ENCODE data around the gene MPHOSPH8.
"Not testable (repeated sequence)": the region's sequence is repeated elsewhere in the genome, so short reads cannot be mapped to it uniquely, and the experiment has no call there.

The MPHOSPH8 gene

DNA sequence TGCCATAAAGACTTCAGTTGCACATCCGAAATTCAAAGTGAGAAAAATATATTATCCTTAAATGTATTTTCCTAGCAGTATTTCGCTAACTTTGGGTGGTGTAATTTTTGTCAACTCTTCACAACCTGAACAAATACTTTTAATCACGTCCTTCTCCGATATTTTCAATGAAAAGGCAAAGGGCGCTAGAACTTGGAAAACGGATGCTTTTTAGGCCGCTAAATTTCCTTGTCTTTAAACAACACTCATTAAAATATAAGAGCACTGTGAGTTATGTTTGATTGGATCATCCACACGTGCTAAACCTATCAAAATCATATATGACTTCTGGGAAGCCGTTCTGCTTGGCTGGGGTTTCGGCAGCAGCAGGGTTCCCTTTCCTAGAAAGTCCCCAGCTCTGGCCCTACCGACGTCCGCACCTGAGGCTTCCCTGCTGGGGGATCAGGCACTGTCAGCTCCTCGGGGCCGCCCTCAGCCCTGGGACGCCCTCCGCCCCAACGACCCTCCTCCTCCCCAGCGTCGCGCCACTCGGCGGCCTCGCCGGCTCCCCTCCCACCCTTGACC lies 462 bp upstream of the MPHOSPH8 start:
- DNase-seq: no peak

DNA sequence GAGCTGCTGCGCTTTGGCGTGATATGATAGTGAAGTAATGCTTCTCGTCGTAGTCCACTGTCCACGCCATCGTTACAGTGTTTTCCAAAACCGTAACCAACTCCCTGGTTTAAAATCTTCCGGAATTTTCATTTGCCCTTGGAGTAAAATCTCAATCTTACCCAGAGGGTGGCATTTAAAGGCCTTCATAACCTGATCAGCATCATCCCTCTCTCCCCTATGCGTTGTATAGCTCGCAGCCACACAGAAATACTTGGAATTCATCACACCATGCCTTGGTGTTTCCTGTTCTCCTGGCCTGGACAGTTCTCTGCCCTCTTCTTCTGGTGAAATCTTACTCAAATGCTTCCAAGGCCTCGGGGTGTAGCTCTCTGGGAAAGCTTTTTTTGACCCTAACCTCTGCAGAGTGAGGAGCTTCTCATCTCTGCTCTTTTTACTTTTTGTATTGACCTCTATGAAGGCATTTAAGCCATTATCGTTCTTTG lies 839 bp downstream of the MPHOSPH8 start:
- DNase-seq: peak; percentile 40

DNA sequence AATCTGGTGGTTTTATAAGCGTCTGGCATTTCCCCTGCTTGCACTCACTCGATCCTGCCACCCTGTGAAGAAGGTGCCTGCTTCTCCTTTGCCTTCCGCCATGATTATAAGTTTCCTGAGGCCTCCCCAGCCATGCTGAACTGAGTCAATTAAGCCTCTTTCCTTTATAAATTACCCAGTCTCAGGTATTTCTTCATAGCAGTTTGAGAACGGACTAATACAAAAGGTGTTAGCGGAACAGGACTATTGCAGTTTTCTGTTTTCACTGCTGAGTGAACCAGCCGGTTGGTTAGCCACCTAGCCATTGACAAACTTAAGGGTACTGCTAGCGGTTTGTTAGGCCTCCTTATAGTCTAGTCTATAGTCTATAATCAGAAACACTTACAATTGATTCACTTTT lies 2.5 kb downstream of the MPHOSPH8 start:
- not testable (repeated sequence) for DNase-seq

DNA sequence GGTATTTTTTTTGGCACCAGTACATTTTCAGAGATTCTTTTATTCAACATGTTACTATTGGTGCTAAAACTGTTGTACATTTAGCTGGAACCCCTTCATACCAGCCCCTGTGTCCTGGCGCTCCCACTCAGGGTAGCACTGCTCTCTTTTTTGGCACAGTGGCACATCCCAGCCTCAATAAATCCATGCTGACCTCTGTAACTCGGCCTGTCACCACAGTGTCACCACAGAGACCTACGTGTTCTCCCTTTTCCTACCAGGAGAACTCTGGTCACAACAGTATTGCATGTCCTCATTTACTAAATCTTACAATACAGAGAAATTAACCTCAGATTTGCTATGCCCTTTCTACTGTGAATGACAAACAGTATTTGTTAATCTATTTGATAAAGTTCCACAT lies 10.2 kb downstream of the MPHOSPH8 start:
- no peak for DNase-seq

DNA sequence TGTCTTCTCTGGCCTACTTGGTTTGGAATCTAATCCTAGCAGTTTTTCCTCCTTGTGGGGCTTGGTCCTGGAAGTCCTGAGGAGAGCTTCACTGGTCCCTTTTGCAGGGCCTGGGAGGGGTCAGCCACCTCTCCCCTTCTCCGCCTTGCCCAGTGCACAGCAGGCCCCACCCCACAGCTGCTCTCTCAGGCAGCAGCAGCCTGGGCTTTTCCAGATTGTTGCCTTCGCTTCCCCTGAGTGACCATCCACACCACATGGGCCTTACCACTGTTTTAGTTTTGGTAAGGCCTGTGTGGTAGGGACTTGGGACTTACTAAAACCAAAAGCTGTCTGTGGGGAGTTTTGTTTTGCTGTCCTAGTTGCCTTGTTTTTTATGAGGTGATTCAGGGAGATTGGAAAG lies 11.5 kb downstream of the MPHOSPH8 start:
- DNase-seq: no peak

DNA sequence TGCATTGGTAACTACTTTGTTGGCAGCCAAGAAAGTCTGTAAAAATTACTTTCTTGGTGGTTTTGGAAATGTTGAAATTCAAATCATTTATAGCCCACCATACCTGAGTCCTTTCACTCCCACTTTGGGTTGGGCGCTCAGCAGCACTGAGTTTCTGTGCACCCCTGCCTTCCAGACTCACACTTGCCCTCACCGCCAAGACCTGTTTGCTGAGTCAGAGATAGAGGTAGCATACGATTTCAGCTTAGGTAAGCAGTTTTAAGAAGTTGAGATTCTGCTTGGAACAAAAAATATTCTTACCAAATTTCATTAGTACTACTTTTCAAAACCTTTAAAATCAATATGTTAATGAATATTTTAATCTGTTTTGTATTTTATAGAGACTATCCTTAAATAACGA lies 12.6 kb downstream of the MPHOSPH8 start:
- DNase-seq: no peak

DNA sequence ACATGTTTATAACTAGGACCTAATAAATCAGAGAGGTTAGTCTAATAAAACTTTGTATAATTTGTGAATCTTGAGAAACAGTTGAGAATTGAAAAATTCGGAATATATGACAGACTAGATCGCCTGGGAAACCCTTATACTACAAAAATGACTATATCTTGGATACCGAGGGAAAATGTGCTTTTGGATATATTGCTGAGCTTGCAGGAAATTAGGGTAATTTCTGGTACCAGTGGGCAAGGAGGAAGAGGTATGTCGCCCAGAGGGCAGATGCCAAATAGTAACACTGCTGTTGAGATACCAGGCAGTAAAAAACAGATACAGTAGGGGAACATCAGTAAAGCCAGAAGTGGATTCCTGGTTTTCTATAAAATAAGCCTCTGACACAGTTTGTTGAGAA lies 17.3 kb downstream of the MPHOSPH8 start:
- DNase-seq: no peak

DNA sequence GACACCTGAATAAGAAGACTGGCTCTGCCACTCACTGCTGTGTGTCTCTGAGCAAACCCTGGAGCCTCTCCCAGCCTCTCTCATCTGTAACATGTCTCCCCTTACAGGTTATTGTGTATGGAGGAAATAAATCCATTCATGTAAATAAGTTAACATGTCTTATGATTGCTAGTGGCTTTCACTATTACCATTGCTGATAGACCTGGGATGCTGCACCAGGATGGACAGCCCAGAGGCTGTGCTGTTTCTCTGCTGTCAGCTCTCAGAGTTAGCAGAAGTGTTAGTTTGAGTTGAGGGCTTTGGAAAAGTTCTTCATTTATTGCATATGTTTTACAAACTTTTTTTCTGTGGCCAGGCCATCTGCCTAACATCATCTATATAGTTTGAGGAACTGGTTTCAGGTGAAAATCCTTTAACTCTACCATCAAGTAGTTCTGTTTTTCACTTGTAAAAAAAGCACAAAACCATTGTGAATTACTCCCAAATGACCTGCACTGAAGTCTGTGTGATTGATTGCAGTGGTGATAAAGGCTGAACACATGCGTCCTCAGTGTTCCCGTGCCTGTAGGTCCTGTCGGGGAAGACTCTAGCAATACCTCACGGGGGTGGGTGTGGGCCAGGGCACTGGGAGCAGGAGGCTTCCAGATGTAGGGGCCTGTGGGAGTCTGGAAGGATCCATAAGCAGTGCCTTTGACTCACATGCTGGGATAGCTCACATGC lies 24.6 kb downstream of the MPHOSPH8 start:
- DNase-seq: peak; percentile 30

DNA sequence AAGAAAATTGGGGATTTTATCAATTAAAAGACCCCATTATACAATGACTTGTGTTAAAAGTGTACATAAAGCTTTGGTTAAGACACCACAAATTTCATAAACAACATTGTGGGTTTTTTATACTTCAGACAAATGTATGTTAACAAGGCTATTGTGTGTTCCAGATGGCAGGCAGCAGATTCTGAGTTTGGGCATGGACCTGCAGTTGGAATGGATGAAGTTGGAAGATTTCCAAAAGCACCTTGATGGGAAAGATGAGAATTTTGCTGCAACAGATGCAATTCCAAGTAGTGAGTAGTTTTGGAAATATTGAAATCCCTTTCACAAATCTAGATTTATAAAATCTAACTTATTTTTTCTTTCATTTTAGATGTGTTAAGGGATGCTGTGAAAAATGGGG lies 25.4 kb downstream of the MPHOSPH8 start:
- DNase-seq: no peak

DNA sequence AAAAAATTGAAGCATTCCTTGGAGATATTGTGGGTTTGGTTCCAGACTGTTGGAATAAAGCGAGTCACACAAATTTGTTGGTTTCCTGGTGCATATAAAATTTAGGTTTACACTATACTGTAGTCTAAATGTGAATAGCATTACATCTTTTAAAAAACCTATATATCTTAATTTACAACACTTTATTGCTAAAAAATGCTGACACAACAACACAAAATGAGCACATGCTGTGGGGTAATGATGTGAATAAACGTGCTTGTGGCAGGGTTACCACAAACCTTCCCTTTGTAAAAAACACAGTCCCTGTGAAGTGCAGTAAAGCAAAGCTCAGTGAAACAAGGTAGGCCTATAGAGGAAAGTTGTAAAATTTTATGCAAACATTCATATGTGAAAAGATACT lies 27.7 kb downstream of the MPHOSPH8 start:
- no peak for DNase-seq

DNA sequence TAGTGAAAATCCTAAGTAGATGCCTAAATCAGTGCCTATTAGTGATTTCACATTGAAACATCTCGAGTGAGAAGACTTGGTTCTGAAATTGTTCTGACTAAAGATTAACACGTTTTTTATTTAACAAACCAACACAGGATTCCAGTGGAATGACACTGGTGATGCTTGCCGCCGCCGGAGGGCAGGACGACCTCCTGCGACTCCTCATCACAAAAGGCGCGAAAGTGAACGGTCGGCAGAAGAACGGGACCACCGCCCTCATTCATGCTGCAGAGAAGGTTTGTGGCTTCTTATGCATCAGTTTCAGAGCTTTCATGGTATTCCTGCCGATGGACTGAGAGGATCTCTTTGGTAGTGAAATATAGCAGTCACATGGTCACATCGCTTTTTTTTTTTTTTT lies 28.1 kb downstream of the MPHOSPH8 start:
- DNase-seq: no peak

DNA sequence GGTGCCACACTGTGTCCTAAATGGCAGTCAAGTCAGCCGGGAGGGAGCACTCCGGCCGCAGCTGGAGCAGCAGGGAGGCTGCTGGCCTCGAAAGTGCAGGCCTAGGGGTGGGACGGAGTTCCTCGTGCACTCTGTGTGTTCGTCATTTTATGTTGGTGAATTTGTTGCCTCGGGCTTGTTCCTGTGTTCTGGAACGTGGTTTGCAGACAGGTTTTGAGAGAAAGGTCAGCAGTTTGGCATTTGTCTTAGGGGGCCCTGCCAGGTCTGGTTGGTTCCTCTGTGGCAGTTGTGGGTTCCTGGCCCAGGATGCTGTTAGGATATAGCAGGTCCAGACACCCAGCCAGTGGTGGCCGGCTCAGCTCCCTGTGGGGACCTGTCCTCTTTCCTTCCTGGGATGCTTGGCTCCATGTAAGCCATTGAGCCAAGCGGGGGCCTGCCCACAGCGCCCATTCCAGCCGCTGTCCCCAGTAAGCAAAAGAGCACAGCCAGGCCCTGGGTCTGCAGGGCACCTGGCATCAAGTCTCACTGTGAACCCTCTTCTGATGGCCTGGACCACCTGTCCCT lies 30.0 kb downstream of the MPHOSPH8 start:
- no peak for DNase-seq

DNA sequence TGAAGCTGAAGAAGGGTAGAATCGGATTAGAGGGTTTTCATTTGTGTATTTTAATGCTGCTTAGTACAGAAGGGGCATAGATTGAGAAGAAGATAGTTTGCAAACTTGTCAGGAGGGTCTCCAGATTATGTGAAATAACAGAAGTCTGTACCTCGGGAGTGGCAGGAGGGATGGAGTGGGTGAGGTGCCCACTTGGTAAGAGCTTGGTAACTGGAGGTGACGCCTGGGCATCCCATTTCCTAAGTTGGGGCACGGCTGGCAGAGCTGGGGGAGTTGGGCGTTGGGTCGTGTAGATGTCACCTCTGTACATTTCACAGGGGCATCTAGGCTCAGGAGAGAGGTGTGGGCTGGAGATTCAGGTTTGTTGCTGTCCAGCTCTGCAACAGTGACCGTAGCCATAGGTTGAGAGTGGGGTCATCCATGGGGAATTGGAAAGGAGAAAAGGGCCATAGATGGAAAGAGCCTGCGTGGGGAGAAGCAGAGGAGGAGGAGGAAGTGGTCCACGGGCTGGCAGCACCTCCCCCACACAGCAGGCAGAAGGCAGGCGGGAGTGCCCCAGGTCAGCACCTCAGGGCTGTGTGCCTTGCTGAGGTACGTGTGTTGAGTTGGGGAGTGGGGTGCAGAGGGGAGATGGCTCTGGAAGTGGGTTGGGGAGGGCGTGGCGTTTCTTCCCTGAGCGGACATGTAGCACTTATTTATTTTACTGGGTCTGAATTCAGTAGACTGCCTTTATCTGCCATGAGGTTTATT lies 31.2 kb downstream of the MPHOSPH8 start:
- no peak for DNase-seq

DNA sequence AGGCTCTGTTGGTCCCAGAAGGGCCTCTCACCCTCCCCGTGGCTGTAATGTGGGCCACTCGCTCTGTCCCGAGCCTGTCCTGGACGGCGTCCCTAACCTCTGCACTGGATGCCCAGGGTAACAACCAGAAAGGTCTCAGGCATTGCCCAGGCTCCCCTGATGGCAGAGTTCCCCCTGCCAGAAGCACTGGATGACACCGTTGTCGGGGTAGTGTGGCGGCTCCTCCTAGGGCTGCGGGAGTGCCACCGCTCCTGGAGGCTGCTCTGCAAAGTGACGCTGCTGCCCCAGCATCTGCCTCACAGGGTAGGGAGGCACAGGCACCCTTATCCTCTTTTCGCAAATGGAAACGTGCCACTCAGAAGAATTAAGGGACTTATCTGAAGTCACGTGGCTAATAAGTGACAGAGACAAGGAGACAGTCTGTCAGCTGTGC lies 32.0 kb downstream of the MPHOSPH8 start:
- DNase-seq: no peak

DNA sequence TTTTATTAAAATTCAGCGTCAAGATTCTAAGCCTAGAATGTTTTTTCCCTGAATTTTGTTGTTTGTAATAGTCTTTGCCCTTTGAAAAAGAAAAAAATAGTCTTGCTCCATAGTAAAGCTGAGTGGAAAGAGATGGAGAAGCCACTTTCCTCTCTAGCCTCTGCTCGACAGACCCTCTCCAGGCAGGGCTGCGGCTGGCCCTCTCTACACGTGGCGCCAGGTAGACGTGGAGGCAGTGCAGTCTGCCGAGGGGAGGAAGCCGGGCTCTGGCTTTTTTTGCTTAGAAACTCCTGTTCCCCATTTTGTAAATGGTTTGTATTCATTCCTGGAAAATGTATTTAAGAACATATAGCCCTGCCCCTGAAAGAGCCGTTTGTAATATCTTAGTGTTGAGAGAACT lies 35.3 kb downstream of the MPHOSPH8 start:
- no peak for DNase-seq

DNA sequence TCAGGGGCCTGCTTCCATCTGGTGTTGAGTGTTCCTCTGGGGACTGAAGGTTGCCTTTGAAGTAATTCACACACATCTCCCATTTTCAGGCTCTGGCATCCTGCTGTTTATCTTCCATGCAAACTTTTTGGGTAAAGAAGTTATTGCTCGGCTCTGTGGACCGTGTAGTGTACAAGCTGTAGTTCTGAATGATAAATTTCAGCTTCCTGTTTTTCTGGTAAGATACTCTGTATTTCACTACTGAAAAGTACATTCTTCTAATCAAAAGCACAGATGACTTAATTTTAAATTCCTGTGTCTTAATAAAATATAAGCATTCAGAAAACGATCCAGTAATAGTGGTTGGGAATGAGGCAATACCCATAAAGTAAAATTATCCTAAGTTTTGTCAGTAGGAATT lies 36.7 kb downstream of the MPHOSPH8 start:
- no peak for DNase-seq

DNA sequence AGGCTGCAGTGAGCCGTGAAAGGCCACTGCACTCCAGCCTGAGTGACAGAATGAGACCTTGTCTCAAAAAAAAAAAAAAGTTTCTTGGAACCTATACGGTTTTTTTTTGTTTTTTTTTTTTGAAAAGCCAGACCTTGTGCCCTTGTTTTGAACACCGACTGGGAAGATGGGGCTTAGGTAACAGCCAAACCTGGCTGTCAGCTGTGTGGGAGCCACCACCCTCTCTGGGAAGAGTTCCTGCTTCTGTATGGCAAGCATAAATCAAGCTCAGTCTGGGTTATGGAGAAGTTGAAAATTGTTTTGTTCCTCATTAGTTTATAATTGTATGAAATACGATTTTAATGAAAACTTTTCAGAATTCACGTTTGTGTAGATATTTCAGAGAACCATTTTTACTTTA lies 39.5 kb downstream of the MPHOSPH8 start:
- no peak for DNase-seq

DNA sequence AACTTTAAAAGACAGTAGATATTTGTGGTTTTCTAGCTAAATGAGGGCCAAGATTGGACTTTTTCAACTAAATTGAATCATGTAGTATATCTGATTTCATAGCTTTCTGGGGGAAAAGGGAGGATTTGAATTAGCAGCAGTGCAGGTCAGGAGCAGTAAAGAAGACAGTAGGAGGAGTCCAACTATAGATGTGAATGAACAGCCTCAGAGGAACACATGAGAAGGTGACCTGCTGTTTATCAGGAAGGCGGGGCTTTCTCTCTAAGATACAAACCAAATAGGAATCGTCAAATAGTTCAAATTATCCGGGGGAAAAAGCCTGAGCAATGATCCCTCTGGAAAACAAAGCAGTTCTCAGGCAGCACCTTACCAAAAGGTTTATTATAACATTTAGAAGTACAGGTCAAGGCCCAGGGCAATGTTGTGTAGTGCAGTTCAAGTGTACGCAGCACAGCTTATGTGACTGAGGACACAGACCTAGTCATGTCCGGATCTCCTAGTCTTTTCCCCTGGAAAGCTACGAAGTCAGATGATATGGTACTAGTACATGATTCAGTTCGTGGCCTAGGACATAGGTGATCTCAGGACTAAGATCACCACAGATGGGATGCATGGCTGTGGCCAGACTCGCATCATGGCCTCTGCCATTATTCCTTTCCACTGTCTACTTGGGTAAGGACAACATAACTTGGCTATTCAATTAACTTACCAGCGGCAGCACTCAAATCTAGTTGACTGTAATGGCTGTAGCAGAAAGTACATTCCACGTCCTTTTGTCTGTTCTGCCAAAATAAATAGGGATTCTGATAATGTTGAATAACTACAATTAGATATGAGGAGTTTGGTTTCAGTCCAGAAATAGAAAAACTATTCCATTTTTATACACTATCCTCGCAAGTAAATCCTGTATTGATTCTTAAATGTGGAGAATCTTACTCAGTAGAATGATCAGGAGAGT lies 40.3 kb downstream of the MPHOSPH8 start:
- no peak for DNase-seq

DNA sequence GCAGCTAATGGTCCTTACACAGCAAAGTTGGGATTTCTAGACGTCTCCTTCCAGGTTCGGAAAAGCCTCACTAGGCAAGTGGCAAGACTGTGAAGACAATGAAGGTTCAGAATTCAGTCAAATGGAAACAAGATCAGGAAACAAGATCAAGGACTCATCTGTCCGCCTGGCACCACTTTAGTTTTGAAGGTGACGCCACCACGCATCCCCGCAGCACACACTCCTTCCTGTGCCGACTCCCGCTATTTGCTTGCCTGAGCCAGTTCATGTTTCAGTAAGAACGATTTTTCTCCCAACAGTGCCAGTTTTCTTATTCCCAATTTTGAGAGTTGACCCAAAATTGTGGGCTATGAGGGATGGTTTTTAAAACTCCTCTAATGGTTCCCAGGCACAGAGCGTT lies 41.4 kb downstream of the MPHOSPH8 start:
- no peak for DNase-seq

DNA sequence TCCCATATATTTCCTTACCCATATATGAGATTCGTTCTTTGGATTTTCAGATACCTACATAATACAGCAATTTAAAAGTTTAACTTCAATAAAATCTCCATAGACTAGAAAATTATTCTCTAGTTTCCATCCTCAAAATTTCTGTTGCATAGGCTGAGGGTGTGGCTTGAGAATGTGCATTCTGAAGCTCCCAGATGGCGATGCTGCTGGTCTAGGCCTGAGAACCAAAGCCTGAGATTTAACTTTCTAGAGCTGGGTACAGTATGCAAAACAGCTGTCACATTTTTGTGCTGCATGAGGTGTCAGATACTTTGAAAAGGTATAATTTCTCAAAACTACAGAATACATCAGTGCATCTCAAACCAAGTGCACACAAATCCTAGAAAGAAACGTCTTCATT lies 42.7 kb downstream of the MPHOSPH8 start:
- no peak for DNase-seq

DNA sequence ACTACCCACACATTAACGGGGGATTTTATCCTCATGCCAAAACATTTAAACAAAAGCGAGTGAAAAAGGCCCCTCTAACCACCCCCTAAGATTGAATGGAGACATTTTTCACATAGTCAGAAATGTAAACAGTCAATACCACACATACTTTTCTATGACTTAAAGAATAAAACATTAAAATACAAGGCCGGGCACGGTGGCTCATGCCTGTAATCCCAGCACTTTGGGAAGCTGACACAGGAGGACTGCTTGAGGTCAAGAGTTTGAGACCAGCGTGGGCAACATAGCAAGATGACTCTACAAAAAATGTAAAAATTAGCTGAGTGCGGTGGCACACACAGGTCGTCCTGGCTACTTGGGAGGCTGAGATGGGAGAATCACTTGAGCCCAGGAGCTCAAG lies 47.3 kb downstream of the MPHOSPH8 start:
- DNase-seq: peak; percentile 48

DNA sequence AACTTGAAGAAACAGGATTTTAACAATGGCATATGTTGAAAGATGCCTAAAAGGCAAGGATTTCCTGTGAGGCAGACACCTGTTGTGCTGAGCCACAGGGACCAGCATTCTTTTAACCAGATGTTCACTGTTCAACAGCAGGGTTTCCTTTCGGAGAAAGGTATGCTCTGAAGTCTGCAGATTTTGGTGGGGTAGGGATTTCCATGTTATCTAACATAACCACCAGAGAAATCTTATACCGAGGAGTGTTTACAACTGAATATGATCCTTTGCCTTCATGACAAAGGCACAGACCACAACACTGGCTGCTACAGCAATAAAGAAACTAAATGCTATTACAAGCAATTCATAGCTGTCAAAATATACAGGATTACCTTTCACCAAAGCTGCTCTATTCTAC lies 48.1 kb downstream of the MPHOSPH8 start:
- DNase-seq: no peak

DNA sequence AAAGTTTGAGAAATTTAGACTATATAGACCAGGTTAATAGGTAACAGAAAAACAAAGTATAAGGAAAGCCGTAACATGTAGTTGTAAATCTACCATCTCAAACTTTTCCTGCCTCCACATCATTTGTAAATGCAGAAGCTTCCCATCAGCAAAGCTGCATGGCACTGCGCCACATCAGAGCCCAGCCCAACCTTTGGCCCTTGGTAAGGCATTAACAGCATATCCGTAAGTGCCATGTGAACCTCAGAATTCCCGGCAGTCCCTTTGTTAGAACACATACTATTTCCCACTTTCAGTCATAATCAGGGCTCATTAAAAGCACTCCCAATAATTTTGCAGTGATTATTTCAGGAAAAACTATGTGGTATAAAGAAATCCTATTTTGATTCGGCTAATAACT lies 51.6 kb downstream of the MPHOSPH8 start:
- no peak for DNase-seq

Measured in fibroblast of upper back skin (primary cell).